Nephron progenitor cell (in vitro differentiated cells): ENCODE results near the gene ANKH.

Experiments used
- DNase-seq: peaks from one replicate; pipeline ENCODE4 v3.0.0; 2021
- H3K27ac Mint-ChIP-seq: 2 replicates; pipeline ENCODE4 v1.8.0; 2021; ENCODE audit warnings: mild to moderate bottlenecking, moderate library complexity, mixed read lengths
- H3K27me3 Mint-ChIP-seq: 2 replicates; pipeline ENCODE4 v1.8.0; 2021; ENCODE audit warnings: mild to moderate bottlenecking, low read depth, mixed read lengths; ENCODE audit not compliant: poor library complexity
- H3K36me3 Mint-ChIP-seq: 2 replicates; pipeline ENCODE4 v1.8.0; 2021; ENCODE audit warnings: low read depth, mixed read lengths
- H3K4me1 Mint-ChIP-seq: 2 replicates; pipeline ENCODE4 v1.8.0; 2021; ENCODE audit warnings: mixed read lengths
- H3K4me3 Mint-ChIP-seq: 2 replicates; pipeline ENCODE4 v1.8.0; 2021; ENCODE audit warnings: mild to moderate bottlenecking, moderate library complexity, mixed read lengths
- H3K9me3 Mint-ChIP-seq: 2 replicates; pipeline ENCODE4 v1.8.0; 2021; ENCODE audit warnings: mild to moderate bottlenecking, moderate library complexity, mixed read lengths
- TF ChIP-seq, protein P1 (sequence below): fragments of 200-600 bp; sonication (generic); IDR thresholded peaks from 2 replicates; pipeline ENCODE4 v1.5.0; 2021; ENCODE audit warnings: antibody characterized with exemption

ANKH gene

DNA sequence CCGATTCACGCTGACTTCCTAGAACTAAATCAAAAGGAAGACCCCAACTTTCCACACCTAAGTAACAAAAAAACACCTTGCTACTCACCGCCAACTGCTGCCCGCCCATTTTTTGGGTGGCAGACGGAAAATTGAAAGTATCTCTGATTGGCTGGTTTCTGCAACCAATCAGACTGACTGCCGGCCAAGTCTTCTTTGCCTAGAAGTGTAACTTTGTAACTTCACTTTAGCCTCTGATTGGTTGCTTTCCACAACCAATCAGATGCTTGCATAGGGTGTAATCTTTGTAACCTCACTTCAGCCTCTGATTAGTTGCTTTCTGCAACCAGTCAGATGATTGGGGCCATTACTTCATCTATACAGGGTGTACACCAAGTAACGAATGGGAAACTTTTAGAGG is 42.6 kb upstream of the ANKH start:
- no peak overlapping the region for H3K4me3 Mint-ChIP-seq
- DNase-seq: no peak
- no peaks in the 10 kb centered on the region for H3K4me1 Mint-ChIP-seq
- TF ChIP-seq, protein P1, sequence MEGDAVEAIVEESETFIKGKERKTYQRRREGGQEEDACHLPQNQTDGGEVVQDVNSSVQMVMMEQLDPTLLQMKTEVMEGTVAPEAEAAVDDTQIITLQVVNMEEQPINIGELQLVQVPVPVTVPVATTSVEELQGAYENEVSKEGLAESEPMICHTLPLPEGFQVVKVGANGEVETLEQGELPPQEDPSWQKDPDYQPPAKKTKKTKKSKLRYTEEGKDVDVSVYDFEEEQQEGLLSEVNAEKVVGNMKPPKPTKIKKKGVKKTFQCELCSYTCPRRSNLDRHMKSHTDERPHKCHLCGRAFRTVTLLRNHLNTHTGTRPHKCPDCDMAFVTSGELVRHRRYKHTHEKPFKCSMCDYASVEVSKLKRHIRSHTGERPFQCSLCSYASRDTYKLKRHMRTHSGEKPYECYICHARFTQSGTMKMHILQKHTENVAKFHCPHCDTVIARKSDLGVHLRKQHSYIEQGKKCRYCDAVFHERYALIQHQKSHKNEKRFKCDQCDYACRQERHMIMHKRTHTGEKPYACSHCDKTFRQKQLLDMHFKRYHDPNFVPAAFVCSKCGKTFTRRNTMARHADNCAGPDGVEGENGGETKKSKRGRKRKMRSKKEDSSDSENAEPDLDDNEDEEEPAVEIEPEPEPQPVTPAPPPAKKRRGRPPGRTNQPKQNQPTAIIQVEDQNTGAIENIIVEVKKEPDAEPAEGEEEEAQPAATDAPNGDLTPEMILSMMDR: no peak
- H3K27me3 Mint-ChIP-seq: peaks cover 21% of the 10 kb centered on the region
- H3K9me3 Mint-ChIP-seq: no peaks in the 10 kb centered on the region
- no peaks in the 10 kb centered on the region for H3K36me3 Mint-ChIP-seq
- no peak overlapping the region for H3K27ac Mint-ChIP-seq

DNA sequence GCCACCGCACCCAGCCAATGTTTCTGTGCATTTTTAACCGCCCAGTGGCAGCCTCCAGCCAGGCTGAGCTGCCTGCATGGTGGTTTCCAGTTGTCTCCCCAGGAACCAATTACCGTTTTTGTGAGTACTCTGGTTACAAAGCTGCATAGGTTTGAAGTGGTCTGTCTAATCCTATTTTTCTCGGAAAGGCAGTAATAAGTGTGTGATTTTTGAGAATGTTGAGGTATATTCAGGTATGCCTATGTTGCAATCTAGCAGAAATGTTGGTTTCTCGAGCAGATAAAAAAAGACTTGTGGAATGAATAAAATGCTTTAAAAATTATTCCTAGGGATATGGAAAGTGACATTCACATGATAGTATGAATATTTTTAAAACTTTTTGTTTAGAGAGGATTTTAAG is 41.5 kb upstream of the ANKH start:
- Mint-ChIP-seq H3K27me3 (peaks cover 23% of the 10 kb centered on the region), H3K4me1 (no peaks in the 10 kb centered on the region), H3K36me3 (no peaks in the 10 kb centered on the region), H3K27ac (no peak overlapping the region), H3K4me3 (no peak overlapping the region), H3K9me3 (no peaks in the 10 kb centered on the region)
- no peak for DNase-seq
- TF ChIP-seq, protein P1: no peak

DNA sequence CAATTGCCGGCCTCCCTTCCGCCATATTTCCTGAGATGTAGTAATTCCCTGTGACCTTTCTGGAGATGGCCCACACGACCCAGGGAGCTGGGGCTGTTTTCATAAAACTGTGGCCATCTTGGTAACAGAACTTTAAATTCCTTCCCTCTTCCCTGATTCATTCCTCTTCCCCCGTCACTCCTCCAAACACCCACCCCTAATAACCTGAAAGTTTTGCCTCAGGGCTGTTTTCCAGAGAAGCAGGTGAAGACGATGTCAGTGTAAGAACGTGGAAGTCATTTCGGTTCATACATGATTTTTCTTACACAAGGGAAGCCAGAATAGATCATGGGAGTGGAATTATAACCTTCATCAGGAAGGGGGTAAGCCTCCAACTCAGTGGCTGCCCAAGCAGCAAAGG is 40.6 kb upstream of the ANKH start:
- H3K4me3 Mint-ChIP-seq: no peak overlapping the region
- no peaks in the 10 kb centered on the region for H3K9me3 Mint-ChIP-seq
- peaks cover 23% of the 10 kb centered on the region for H3K27me3 Mint-ChIP-seq
- DNase-seq: no peak
- no peaks in the 10 kb centered on the region for H3K36me3 Mint-ChIP-seq
- H3K4me1 Mint-ChIP-seq: no peaks in the 10 kb centered on the region
- TF ChIP-seq, protein P1: no peak
- no peak overlapping the region for H3K27ac Mint-ChIP-seq

DNA sequence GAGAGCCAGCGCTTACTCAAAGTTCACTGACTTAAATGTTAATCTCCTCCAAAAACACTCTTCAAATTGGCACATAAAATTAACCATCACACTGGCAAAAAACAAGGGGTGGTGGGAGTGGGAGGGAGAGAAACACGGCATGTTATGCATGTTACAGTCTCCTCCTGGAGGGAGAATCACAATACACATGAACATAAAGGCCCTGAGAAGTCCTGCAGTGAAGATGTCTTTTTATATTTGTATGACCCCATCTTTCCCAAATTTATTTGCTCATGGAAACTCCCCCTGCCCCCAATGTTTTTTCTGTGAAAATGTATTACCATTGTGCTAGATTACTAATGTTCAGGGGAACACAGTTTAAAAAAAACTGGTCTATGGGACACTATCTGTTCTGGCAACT is 37.8 kb upstream of the ANKH start:
- H3K27me3 Mint-ChIP-seq: peaks cover 19% of the 10 kb centered on the region
- TF ChIP-seq, protein P1: no peak
- no peaks in the 10 kb centered on the region for H3K36me3 Mint-ChIP-seq
- no peaks in the 10 kb centered on the region for H3K4me1 Mint-ChIP-seq
- no peak overlapping the region for H3K4me3 Mint-ChIP-seq
- DNase-seq: no peak
- no peaks in the 10 kb centered on the region for H3K9me3 Mint-ChIP-seq
- H3K27ac Mint-ChIP-seq: no peak overlapping the region

DNA sequence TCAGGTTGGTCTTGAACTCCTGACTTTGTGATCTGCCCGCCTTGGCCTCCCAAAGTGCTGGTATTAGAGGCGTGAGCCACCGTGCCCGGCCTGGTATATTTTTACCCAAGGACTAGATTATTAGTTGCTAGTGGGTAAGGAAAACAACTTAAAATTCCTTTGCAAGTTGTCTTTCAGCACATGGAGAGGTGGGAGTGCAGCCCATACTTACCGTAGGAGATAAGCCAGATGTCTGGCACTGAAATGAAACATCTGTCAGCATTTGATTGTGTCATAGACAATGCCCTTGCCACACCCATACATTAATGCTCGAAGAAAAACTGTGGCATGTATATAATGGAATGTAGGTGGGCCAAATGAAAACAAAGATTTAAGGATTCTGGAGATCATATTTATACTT is 36.6 kb upstream of the ANKH start:
- no peaks in the 10 kb centered on the region for H3K9me3 Mint-ChIP-seq
- TF ChIP-seq, protein P1: no peak
- H3K4me3 Mint-ChIP-seq: no peak overlapping the region
- no peaks in the 10 kb centered on the region for H3K4me1 Mint-ChIP-seq
- peaks cover 15% of the 10 kb centered on the region for H3K27me3 Mint-ChIP-seq
- no peak overlapping the region for H3K27ac Mint-ChIP-seq
- DNase-seq: no peak
- no peaks in the 10 kb centered on the region for H3K36me3 Mint-ChIP-seq

DNA sequence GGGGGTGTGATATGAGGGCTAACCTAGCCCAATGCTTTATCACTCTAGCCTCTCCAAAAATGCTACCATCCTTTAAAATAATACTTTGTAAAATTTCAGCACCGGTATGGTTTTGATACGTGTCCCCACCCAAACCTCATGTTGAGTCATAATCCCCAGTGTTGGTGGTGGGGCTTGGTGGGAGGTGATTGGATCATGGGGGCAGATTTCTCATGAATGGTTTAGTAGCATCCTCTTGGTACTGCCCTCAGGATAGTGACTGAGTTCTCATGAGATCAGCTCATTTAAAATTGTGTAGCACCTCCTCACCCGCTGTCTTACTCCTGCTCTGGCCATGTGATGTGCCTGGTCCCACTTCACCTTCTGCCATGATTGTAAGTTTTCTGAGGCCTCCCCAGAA is 35.0 kb upstream of the ANKH start:
- Mint-ChIP-seq H3K36me3 (no peaks in the 10 kb centered on the region), H3K9me3 (no peaks in the 10 kb centered on the region), H3K4me1 (no peaks in the 10 kb centered on the region), H3K27me3 (peaks cover 13% of the 10 kb centered on the region), H3K27ac (no peak overlapping the region), H3K4me3 (no peak overlapping the region)
- DNase-seq: no peak
- TF ChIP-seq, protein P1: no peak
